K562 (cell line): ENCODE results near the gene SPTBN4. TPM values are rescaled to one million over a fixed set of nuclear protein-coding genes. Genes with fewer than 3 reads are reported as not detected.

ENCODE experiments used
- ATAC-seq: fragments of 200-7000 bp; cut with Tn5 transposase; 3 replicates; pipeline ENCODE4 v1.9.1; 2020; ENCODE audit warnings: moderate library complexity
- BruUV-seq: library from RNA; stranded (reverse); fragments of 400-500 nt; replicated peaks from 2 replicates; lab custom pipeline; 2021; lab: Mats Ljungman, UMichigan
- CTCF ChIA-PET: fragments of 300-600 bp; formaldehyde crosslinking; extraction: SDS; loops from one replicate; lab custom pipeline; 2021; ENCODE audit warnings: low intra/inter-chr PET ratio; lab: Yijun Ruan, JAX
- POLR2A ChIA-PET: fragments of 300-600, 350-650 bp; sonication (Branson Sonifier 250); formaldehyde crosslinking; extraction: SDS; loops from one replicate; lab custom pipeline; 2021; ENCODE audit warnings: antibody characterized with exemption, inconsistent platforms; lab: Yijun Ruan, JAX
- DNase-seq, 4 experiments: peaks; one replicate each; pipeline versions ENCODE4 v3.0.0 to v3.0.0-alpha.2; 2011 to 2018; ENCODE audit warnings: low spot score in 3 of 4, mixed read lengths in 3 of 4; ENCODE audit errors: extremely low read depth in 1 of 4
- FAIRE-seq: peaks from 2 replicates; lab custom pipeline; 2011; peaks lifted over from hg19 to GRCh38; lab: Jason Lieb, UNC
- H2AFZ ChIP-seq: 2 replicates; pipeline ENCODE4 v1.6.0; 2011; ENCODE audit warnings: low read depth, low read length, control low read depth, inconsistent platforms
- H3K27ac ChIP-seq: fragments of 200-600 bp; 3 replicates; pipeline ENCODE4 v1.8.0; 2011; ENCODE audit warnings: low read depth, mild to moderate bottlenecking, control low read depth, inconsistent platforms, low read length, moderate library complexity, mixed read lengths; ENCODE audit errors: extremely low read depth
- H3K27me3 ChIP-seq, 2 experiments: fragments of 300-600 bp in 1 of 2; 2 replicates in 1 of 2; 3 replicates in 1 of 2; pipeline versions ENCODE4 v1.6.0 to v1.8.0; 2011; ENCODE audit warnings: inconsistent platforms in 2 of 2, low read length in 2 of 2, mild to moderate bottlenecking in 1 of 2, mixed read lengths in 1 of 2, moderate library complexity in 1 of 2; ENCODE audit not compliant: control insufficient read depth in 2 of 2, insufficient read depth in 2 of 2
- H3K36me3 ChIP-seq: fragments of 300-600 bp; 3 replicates; pipeline ENCODE4 v1.8.0; 2011; ENCODE audit warnings: mild to moderate bottlenecking, low read length, inconsistent platforms; ENCODE audit not compliant: control insufficient read depth, insufficient read depth
- H3K4me1 ChIP-seq, 2 experiments: fragments of 200-600 bp in 1 of 2; replicated peaks in 1 of 2; 2 replicates in 1 of 2; 3 replicates in 1 of 2; pipeline versions ENCODE4 v1.5.1 to v1.8.0; 2011; ENCODE audit warnings: inconsistent platforms in 2 of 2, low read length in 2 of 2, mild to moderate bottlenecking in 1 of 2, mixed read lengths in 1 of 2, moderate library complexity in 1 of 2; ENCODE audit not compliant: control insufficient read depth in 2 of 2, insufficient read depth in 2 of 2
- H3K4me2 ChIP-seq: 2 replicates; pipeline ENCODE4 v1.6.1; 2011; ENCODE audit warnings: low read length, control low read depth, inconsistent platforms, mixed read lengths; ENCODE audit not compliant: insufficient read depth
- H3K4me3 ChIP-seq: fragments of 200-600 bp; sonication (generic), shearing (Covaris generic); 2 replicates; pipeline ENCODE4 v1.5.1; 2016; ENCODE audit warnings: control low read depth, inconsistent platforms
- H3K79me2 ChIP-seq: fragments of 200-600 bp; 3 replicates; pipeline ENCODE4 v1.8.0; 2011; ENCODE audit warnings: low read length, inconsistent platforms; ENCODE audit not compliant: control insufficient read depth, insufficient read depth
- H3K9ac ChIP-seq, 2 experiments: 2 replicates each; pipeline versions ENCODE4 v1.6.0 to v1.6.1; 2011; ENCODE audit warnings: low read depth in 2 of 2, low read length in 2 of 2, control low read depth in 1 of 2, inconsistent platforms in 1 of 2, mild to moderate bottlenecking in 1 of 2, mixed read lengths in 1 of 2; ENCODE audit not compliant: insufficient read depth in 1 of 2
- H3K9me1 ChIP-seq: one replicate; pipeline ENCODE4 v1.6.0; 2011; ENCODE audit warnings: inconsistent platforms, mild to moderate bottlenecking, low read length, moderate library complexity; ENCODE audit not compliant: control insufficient read depth, insufficient read depth
- H3K9me3 ChIP-seq: replicated peaks from 2 replicates; pipeline ENCODE4 v1.5.1; 2011; ENCODE audit warnings: low read depth, low read length, inconsistent platforms; ENCODE audit not compliant: control insufficient read depth, insufficient read depth
- H4K20me1 ChIP-seq: replicated peaks from 2 replicates; pipeline ENCODE4 v1.6.1; 2011; ENCODE audit warnings: low read length, inconsistent platforms, mixed read lengths; ENCODE audit not compliant: control insufficient read depth, insufficient read depth
- CEBPG ChIP-seq, 3 experiments: fragments of 200-800 bp in 1 of 3; sonication (Bioruptor generic) in 1 of 3; sonication (generic) in 1 of 3; formaldehyde crosslinking in 1 of 3; IDR thresholded peaks in 2 of 3; conservative IDR thresholded peaks in 1 of 3; 2 replicates each; pipeline versions ENCODE4 v1.6.1 to v1.8.0; 2016 to 2022; ENCODE audit warnings: missing compliant biosample characterization in 2 of 3, missing genetic modification characterization in 2 of 3, mild to moderate bottlenecking in 1 of 3, missing genetic modification reagents in 1 of 3
- CHD2 ChIP-seq: IDR thresholded peaks from 2 replicates; pipeline ENCODE4 v1.6.1; 2011; ENCODE audit warnings: low read depth, low read length
- FOXA1 ChIP-seq: fragments of 450-650 bp; IDR thresholded peaks from 2 replicates; pipeline ENCODE4 v1.6.1; 2016; ENCODE audit warnings: mild to moderate bottlenecking, borderline replicate concordance
- NFIC ChIP-seq: fragments of 450-650 bp; IDR thresholded peaks from 2 replicates; pipeline ENCODE4 v1.6.1; 2017; ENCODE audit warnings: mild to moderate bottlenecking, inconsistent platforms
- PHB2 ChIP-seq: fragments of 450-650 bp; IDR thresholded peaks from 2 replicates; pipeline ENCODE4 v1.6.1; 2017; ENCODE audit warnings: low read depth
- RBFOX2 ChIP-seq: fragments of 200-400 bp; formaldehyde crosslinking; IDR thresholded peaks from 2 replicates; pipeline ENCODE4 v1.6.1; 2017; ENCODE audit warnings: low read depth, mild to moderate bottlenecking, low read length, moderate library complexity
- USF1 ChIP-seq: sonication (generic); formaldehyde crosslinking; IDR thresholded peaks from 2 replicates; pipeline ENCODE4 v1.9.0; 2022; ENCODE audit warnings: mild to moderate bottlenecking, missing genetic modification reagents
- XRCC4 ChIP-seq: IDR thresholded peaks from one replicate; pipeline ENCODE4 v1.6.1; 2011; ENCODE audit not compliant: insufficient read depth, insufficient read length; ENCODE audit errors: extremely low read depth
- ZNF740 ChIP-seq, 3 experiments: fragments of 200-800 bp in 1 of 3; sonication (Bioruptor generic) in 1 of 3; sonication (generic) in 1 of 3; formaldehyde crosslinking in 1 of 3; IDR thresholded peaks; 2 replicates each; pipeline versions ENCODE4 v1.6.1 to v1.8.0; 2016 to 2022; ENCODE audit warnings: mild to moderate bottlenecking in 2 of 3, missing compliant biosample characterization in 2 of 3, missing genetic modification characterization in 2 of 3, missing genetic modification reagents in 1 of 3
- WGBS: fragments of 100-300 bp; shearing (Covaris generic); methylation state at CpG from one replicate; pipeline ENCODE4 v1.1.6; 2016; ENCODE audit warnings: low coverage, mixed read lengths; ENCODE audit not compliant: insufficient coverage; ENCODE audit errors: missing lambda C conversion rate; 5-methylcytosine and 5-hydroxymethylcytosine counted together
- in situ Hi-C: fragments of 300-500 bp; cut with MboI; formaldehyde crosslinking; loops from 4 replicates; pipeline ENCODE4 v1.15.0; 2018; ENCODE audit warnings: inconsistent platforms, mixed read lengths
- intact Hi-C: fragments of 100-400 bp; cut with micrococcal nuclease; formaldehyde crosslinking; loops from 2 replicates; pipeline ENCODE4 v1.14.2; 2022
- polyA plus RNA-seq, 8 experiments: library from polyadenylated mRNA; depleted of rRNA in 4 of 8; stranded (reverse) in 5 of 8; unstranded in 3 of 8; fragments of >200 nt; fragmentation: Nextera tagmentation in 2 of 8; fragmentation: Illumina TruSeq in 1 of 8; extraction: Ambion mirVana in 2 of 8; extraction: Trizol in 1 of 8; gene quantifications; 2 replicates each; pipeline versions ENCODE4 v1.2.1 to v1.2.3, GENCODE V29; 2011 to 2014; ENCODE audit warnings: inconsistent platforms in 1 of 8, missing spikeins in 1 of 8
- total RNA-seq, 7 experiments: library from RNA; depleted of rRNA in 6 of 7; stranded (reverse); fragments of >200 nt in 6 of 7; fragmentation: Illumina TruSeq in 2 of 7; extraction: Trizol in 2 of 7; gene quantifications; 2 replicates each; pipeline versions ENCODE4 v1.2.1 to v1.2.3, GENCODE V29; 2011 to 2021; ENCODE audit warnings: low replicate concordance in 1 of 7
- TF ChIP-seq, protein P1 (sequence below): IDR thresholded peaks from 3 replicates; pipeline ENCODE4 v1.6.1; 2011; ENCODE audit warnings: borderline replicate concordance, mild to moderate bottlenecking; ENCODE audit not compliant: insufficient read length, insufficient read depth

Gene SPTBN4
- total and polyA plus RNA-seq, 9 of the 15 experiments (the other 6 are each of a cell fraction or from before 2014, with no cell fraction given): 0.01 to 1.5 (median 0.86) TPM

DNA sequence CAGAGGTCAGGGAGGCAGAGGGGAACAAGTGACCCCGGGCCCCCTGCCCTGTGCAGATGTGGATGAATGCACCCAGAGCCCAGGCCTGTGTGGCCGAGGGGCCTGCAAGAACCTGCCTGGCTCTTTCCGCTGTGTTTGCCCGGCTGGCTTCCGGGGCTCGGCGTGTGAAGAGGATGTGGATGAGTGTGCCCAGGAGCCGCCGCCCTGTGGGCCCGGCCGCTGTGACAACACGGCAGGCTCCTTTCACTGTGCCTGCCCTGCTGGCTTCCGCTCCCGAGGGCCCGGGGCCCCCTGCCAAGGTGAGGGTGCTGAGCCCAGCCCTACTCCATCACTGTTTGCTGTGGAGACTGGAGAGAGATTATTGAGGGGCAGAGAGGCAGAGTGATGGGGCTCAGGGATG is 144.3 kb downstream of the SPTBN4 start:
- no peak overlapping the region for H3K4me2 ChIP-seq
- CTCF ChIA-PET: no interaction called here
- intact Hi-C loops: no loop called here
- no peak overlapping the region for H2AFZ ChIP-seq
- H3K9me1 ChIP-seq: no peaks in the 10 kb centered on the region
- peak overlapping the region in 1 of 2 experiments; percentile 24; a peak in 1 of 4 replicates for H3K9ac ChIP-seq
- peaks cover 14% of the 10 kb centered on the region; the same call in 2 of the 3 replicates for H3K36me3 ChIP-seq
- no peaks in the 10 kb centered on the region for H3K9me3 ChIP-seq
- POLR2A ChIA-PET: no interaction called here
- in situ Hi-C loops: no loop called here
- 0 out of 2 replicates have a peak, but pooled peaks cover 4% of the 10 kb centered on the region for H4K20me1 ChIP-seq
- DNase-seq (no peak), ATAC-seq (no peak), FAIRE-seq (no peak)
- 86% methylated on average over 11 of the region's 15 CpGs for WGBS
- no peak overlapping the region for H3K27ac ChIP-seq
- H3K4me1 ChIP-seq: peaks cover 38 to 87% of the 10 kb centered on the region in 2 experiments
- BruUV-seq: no TSS peak
- H3K79me2 ChIP-seq: peaks cover 4% of the 10 kb centered on the region; the same call in 2 of the 3 replicates
- H3K4me3 ChIP-seq: no peak overlapping the region
- TF ChIP-seq RBFOX2 (no peak), USF1 (CRISPR knock-in tag) (no peak), FOXA1 (no peak), ZNF740 (CRISPR knock-in tag; IDR thresholded peaks at IDR 0.05) (no peak), ZNF740 (tag; IDR thresholded peaks at IDR 0.05) (no peak), NFIC (no peak), XRCC4 (no peak), CHD2 (no peak), CEBPG (CRISPR knock-in tag; IDR thresholded peaks at IDR 0.05) (no peak), CEBPG (tag; conservative IDR thresholded peaks at IDR 0.05 in 1 of 2, IDR thresholded peaks at IDR 0.05 in 1 of 2) (no peak), PHB2 (no peak)
- TF ChIP-seq, protein P1, sequence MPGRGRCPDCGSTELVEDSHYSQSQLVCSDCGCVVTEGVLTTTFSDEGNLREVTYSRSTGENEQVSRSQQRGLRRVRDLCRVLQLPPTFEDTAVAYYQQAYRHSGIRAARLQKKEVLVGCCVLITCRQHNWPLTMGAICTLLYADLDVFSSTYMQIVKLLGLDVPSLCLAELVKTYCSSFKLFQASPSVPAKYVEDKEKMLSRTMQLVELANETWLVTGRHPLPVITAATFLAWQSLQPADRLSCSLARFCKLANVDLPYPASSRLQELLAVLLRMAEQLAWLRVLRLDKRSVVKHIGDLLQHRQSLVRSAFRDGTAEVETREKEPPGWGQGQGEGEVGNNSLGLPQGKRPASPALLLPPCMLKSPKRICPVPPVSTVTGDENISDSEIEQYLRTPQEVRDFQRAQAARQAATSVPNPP: no peak
- no peaks in the 10 kb centered on the region for H3K27me3 ChIP-seq
